Activated T-cell treated with anti-CD3 and anti-CD28 coated beads, Interleukin-2, amount 50 U/mL, for 72 hours (primary cell): ENCODE data around the gene BZW1. TPM values are rescaled to one million over a fixed set of nuclear protein-coding genes. Genes with fewer than 3 reads are reported as not detected.

Experiments used
- ATAC-seq, 2 donors: fragments of 150-1000 bp; cut with Tn5 transposase; replicated peaks in 1 of 2; 2 replicates each; pipeline ENCODE4 v1.10.0; 2021; ENCODE audit warnings: moderate library complexity in 2 of 2, mild to moderate bottlenecking in 1 of 2
- DNase-seq, 2 donors: peaks; one replicate each; pipeline ENCODE4 v3.0.0; 2021 to 2022; ENCODE audit warnings: mixed read lengths in 1 of 2
- H3K27ac Mint-ChIP-seq: one replicate; pipeline ENCODE4 v1.8.0; 2022; ENCODE audit warnings: mild to moderate bottlenecking, moderate library complexity, mixed read lengths
- H3K27me3 Mint-ChIP-seq: one replicate; pipeline ENCODE4 v1.8.0; 2022; ENCODE audit warnings: low read depth, mixed read lengths
- H3K36me3 Mint-ChIP-seq, 2 donors: one replicate each; pipeline ENCODE4 v1.8.0; 2022; ENCODE audit warnings: mixed read lengths in 2 of 2, mild to moderate bottlenecking in 1 of 2; ENCODE audit not compliant: insufficient read depth in 2 of 2
- H3K4me1 Mint-ChIP-seq: one replicate; pipeline ENCODE4 v1.8.0; 2022; ENCODE audit warnings: low read depth, mixed read lengths
- H3K4me3 Mint-ChIP-seq, 2 donors: one replicate each; pipeline ENCODE4 v1.8.0; 2022; ENCODE audit warnings: mild to moderate bottlenecking in 2 of 2, mixed read lengths in 2 of 2, moderate library complexity in 2 of 2
- H3K9me3 Mint-ChIP-seq, 2 donors: one replicate each; pipeline ENCODE4 v1.8.0; 2022; ENCODE audit warnings: mixed read lengths in 2 of 2
- total RNA-seq, 2 donors: library from RNA; stranded (reverse); gene quantifications; one replicate each; pipeline ENCODE4 v1.2.3, GENCODE V29; 2022

BZW1 gene
- total RNA-seq, 2 donors from 2014 or later, result 457 to 495 TPM

DNA sequence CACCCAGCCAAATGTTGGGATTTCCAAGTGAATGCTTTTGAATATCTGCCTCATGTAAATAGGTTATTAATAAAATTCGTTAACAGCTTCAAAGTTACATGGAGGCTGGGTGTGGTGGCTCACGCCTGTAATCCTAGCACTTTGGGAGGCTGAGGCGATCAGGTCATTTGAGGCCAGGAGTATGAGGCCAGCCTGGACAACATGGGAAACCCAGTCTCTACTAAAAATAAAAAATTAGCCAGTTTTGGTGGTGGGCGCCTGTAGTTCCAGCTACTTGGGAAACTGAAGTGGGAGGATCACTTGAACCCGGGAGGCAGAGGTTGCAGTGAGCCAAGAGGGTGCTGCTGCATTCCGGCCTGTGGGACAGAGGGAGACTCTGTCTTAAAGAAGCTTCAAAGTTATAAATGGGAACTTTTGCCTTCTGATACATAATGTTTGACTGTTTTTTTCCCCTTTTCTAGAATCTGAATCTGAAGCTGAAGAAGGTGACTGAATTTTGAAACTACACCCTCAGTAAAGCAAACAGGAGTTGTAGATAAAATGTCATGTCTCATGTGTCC lies 10.1 kb downstream of the BZW1 start:
- H3K27me3 Mint-ChIP-seq, result no peaks in the 10 kb centered on the region
- DNase-seq (no peak), ATAC-seq (no peak)
- H3K4me1 Mint-ChIP-seq, result peaks cover 24% of the 10 kb centered on the region
- no peak overlapping the region for H3K4me3 Mint-ChIP-seq
- peak overlapping the region; percentile 70 for H3K27ac Mint-ChIP-seq
- no peaks in the 10 kb centered on the region for H3K9me3 Mint-ChIP-seq
- H3K36me3 Mint-ChIP-seq, result peaks cover 19 to 53% of the 10 kb centered on the region in 2 donors

DNA sequence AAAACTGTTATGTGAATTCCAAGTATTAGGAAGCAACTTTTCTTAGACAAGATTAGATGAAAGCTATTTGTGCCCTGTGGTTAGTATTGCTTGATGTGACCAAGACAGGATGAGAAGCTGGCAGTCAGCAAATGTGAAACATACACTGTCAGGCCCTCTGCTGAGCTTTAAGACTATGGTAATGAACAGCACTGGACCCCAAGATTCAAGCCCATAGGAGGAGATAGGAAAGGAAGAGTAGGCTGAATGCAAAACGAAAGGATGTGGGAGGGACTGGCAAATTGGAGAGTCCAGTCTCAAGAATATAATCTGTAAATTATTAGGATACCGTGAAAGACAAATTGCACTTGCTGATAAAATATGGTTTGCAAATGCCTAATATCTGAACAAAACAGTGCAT lies 16.4 kb downstream of the BZW1 start:
- DNase-seq, result no peak
- Mint-ChIP-seq H3K4me1 (no peaks in the 10 kb centered on the region), H3K36me3 (peaks cover 0 to 14% of the 10 kb centered on the region in 2 donors), H3K9me3 (no peaks in the 10 kb centered on the region), H3K27ac (peak overlapping the region; percentile 17), H3K4me3 (no peak overlapping the region), H3K27me3 (no peaks in the 10 kb centered on the region)
- no peak for ATAC-seq

DNA sequence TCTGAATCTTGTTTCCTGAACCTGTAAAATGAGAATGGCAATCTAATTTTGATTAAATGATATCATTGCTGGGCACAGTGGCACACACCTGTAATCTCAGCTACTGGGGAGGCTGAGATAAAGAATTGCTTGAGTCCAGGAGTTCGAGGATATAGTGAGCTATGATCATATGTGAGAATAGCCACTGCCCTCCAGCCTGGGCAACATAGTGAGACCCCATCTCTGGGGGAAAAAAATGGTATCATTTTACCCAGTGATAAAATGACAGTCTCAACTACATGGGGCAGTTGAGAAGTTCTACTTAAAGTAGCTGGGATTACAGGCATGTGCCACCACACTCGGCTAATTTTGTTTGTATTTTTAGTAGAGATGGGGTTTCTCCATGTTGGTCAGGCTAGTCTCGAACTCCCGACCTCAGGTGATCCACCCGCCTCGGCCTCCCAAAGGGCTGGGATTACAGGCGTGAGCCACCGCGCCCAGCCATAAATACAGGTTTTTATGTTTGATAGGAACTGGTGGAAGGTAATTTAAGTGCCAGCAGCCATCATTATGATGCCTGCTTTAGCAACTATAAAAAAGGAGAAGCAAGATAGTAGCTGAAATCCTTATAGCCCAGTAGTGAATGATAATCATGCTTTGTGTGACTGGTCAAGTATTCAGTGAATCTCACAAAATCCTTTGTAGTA lies 17.0 kb downstream of the BZW1 start:
- no peaks in the 10 kb centered on the region for H3K9me3 Mint-ChIP-seq
- H3K4me1 Mint-ChIP-seq, result no peaks in the 10 kb centered on the region
- ATAC-seq (no peak), DNase-seq (no peak)
- peak overlapping the region; percentile 90 for H3K27ac Mint-ChIP-seq
- H3K27me3 Mint-ChIP-seq, result no peaks in the 10 kb centered on the region
- peaks cover 0 to 14% of the 10 kb centered on the region in 2 donors for H3K36me3 Mint-ChIP-seq
- H3K4me3 Mint-ChIP-seq, result no peak overlapping the region

GRCh38 chr2:200829258-200829655 lies 17.5 kb downstream of the BZW1 start:
- no peaks in the 10 kb centered on the region for H3K9me3 Mint-ChIP-seq
- no peak overlapping the region for H3K4me3 Mint-ChIP-seq
- peaks cover 0 to 14% of the 10 kb centered on the region in 2 donors for H3K36me3 Mint-ChIP-seq
- H3K4me1 Mint-ChIP-seq, result no peaks in the 10 kb centered on the region
- H3K27me3 Mint-ChIP-seq, result no peaks in the 10 kb centered on the region
- H3K27ac Mint-ChIP-seq, result peak overlapping the region; percentile 90
- no peak for ATAC-seq
- DNase-seq, result no peak

DNA sequence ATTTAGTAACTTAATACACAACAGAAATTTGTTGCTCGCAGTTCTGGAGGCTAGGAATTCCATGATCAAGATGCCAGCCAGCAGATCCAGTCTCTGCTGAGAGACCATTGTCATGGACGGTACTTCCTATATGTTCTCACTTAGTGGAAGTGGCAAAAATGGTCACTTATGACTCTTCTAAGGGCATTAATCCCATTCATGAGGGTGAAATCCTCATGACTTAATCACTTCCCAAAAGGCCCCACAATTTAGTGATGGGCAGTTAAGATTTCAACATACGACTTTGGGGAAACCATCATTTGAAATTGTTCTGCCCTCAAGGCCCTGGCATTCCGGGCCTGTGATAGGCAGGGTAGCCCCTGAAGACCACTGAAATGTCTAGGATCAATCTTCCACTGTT lies 23.0 kb downstream of the BZW1 start:
- peaks cover 1 to 13% of the 10 kb centered on the region in 2 donors for H3K36me3 Mint-ChIP-seq
- no peaks in the 10 kb centered on the region for H3K27me3 Mint-ChIP-seq
- no peak overlapping the region for H3K4me3 Mint-ChIP-seq
- peaks cover 6 to 8% of the 10 kb centered on the region in 2 donors for H3K9me3 Mint-ChIP-seq
- ATAC-seq (no peak), DNase-seq (no peak)
- H3K27ac Mint-ChIP-seq, result no peak overlapping the region
- H3K4me1 Mint-ChIP-seq, result no peaks in the 10 kb centered on the region

DNA sequence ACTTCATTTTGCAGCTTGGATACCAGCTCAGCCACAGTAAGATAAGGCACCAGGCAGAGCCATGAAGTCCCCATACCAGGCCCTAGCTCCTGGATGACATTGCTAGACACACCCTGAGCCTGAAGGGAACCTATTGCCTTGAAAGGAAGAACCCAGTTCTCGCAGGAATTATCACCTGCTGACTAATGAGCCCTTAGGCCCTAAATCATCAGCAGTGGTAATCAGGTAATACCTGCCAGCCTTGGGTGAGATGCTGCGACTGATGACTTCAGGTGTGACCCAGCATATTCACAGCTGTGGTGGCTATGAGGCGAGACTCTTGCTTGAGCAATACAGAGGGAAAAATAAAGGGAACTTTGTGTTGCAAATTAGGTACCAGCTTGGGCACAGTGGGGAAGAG lies 27.8 kb downstream of the BZW1 start:
- peaks cover 6 to 8% of the 10 kb centered on the region in 2 donors for H3K9me3 Mint-ChIP-seq
- DNase-seq (no peak), ATAC-seq (no peak)
- no peaks in the 10 kb centered on the region for H3K27me3 Mint-ChIP-seq
- H3K4me1 Mint-ChIP-seq, result no peaks in the 10 kb centered on the region
- H3K4me3 Mint-ChIP-seq, result no peak overlapping the region
- no peak overlapping the region for H3K27ac Mint-ChIP-seq
- H3K36me3 Mint-ChIP-seq, result peaks cover 1 to 13% of the 10 kb centered on the region in 2 donors

DNA sequence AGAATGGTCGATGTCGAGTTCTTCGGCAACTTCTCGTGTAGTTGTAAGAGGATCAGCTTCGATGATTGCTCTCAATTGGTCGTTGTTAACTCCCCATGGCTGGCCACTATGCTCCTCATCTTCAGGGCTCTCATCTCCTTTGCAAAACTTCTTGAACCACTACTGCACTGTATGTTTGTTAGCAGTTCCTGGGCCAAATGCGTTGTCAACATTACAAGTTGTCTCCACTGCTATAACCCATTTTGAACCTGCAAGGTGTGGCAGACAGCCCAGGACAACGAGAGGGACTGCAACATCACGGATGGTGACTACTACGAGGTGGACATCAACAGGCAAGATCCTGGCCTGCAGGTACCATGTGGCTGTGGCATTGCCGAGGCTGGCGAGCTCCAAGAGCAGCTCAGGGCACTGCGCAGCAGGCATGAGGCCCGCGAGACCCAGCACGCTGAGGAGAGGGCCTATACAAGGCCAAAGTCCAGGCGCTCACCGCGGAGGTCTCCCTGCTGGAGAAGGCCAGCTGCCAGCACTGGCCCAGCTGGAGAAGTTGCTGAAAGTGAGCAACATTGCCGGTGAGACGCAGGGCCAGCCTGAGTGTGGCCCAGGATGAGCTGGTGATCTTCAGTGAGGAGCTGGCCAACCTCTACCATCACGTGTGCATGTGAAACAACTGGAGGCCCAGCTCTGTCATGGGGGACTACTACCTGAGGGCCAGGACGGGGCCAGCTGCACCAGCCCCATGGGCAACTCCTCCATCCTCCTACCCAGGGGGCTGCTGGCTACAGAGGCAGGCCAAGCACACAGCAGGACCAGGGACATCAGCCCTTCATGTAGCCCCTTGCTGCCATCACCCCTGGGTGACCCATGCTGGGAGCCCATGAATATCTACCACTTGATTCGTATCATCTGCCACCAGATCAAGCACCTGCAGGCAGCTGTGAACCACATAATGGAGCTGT lies 32.6 kb downstream of the BZW1 start:
- no peak overlapping the region for H3K27ac Mint-ChIP-seq
- DNase-seq (no peak), ATAC-seq (peak; percentile 5 to 22)
- no peak overlapping the region for H3K4me3 Mint-ChIP-seq
- H3K9me3 Mint-ChIP-seq, result no peaks in the 10 kb centered on the region
- no peaks in the 10 kb centered on the region for H3K4me1 Mint-ChIP-seq
- no peaks in the 10 kb centered on the region for H3K27me3 Mint-ChIP-seq
- H3K36me3 Mint-ChIP-seq, result no peaks in the 10 kb centered on the region

DNA sequence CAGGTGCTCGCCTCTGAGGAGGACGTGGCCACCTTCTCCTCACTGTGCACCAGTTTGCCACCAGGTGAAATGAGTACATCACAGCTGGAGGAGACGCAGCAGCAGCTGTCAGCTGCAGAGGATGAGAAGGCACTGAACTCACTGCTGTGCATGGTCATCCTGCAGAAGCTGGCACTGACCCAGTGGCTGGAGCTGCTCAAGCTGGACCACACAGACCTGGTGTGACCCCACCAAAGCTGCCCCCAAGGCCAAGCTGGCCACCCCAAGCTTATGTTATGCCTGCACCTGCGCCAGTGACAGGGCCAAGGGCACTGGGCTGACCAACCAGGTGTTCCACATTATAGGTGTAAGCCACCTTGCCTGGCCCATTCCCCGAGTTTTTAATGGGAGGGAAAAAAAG lies 33.5 kb downstream of the BZW1 start:
- peak; percentile 10 to 24 for ATAC-seq
- no peaks in the 10 kb centered on the region for H3K27me3 Mint-ChIP-seq
- no peaks in the 10 kb centered on the region for H3K36me3 Mint-ChIP-seq
- no peaks in the 10 kb centered on the region for H3K9me3 Mint-ChIP-seq
- H3K4me3 Mint-ChIP-seq, result no peak overlapping the region
- no peak overlapping the region for H3K27ac Mint-ChIP-seq
- no peak for DNase-seq
- no peaks in the 10 kb centered on the region for H3K4me1 Mint-ChIP-seq

DNA sequence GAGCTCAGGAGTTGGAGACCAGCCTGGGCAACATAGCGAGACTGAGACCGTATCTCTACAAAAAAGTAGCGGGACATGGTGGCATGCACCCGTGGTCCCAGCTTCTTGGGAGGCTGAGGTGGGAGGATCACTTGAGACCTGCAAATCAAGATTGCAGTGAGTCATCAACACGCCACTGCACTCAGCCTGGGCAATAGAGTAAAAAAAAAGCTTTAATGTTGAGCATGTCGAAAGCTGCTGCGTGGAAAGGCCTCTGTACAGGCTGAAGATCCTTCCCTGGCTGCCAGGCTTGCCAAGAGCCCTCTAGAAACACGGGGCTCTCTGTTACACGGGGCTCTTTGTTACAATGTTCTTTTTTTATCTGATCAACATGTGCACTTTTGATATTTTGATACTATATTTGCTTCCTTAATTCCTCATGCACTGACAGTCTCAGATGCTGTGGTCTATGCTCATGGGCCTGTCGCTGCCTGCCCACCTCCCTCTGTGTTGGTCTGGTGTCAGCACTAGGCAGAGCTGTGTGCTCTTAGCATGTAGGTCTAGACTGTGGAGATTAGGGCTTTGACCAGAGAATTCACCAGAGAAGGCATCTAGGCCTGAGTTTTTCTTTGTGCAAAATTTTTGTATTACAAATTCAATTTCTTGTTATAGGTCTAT lies 34.1 kb downstream of the BZW1 start:
- Mint-ChIP-seq H3K36me3 (peaks cover 0 to 6% of the 10 kb centered on the region in 2 donors), H3K4me3 (no peak overlapping the region), H3K9me3 (no peaks in the 10 kb centered on the region), H3K4me1 (no peaks in the 10 kb centered on the region), H3K27me3 (no peaks in the 10 kb centered on the region), H3K27ac (peak overlapping the region; percentile 4)
- ATAC-seq (peak; percentile 5 to 21), DNase-seq (no peak)

- ATAC-seq (peak in 1 of 2 donors; percentile 4), DNase-seq (no peak)
- Mint-ChIP-seq H3K36me3 (peaks cover 0 to 16% of the 10 kb centered on the region in 2 donors), H3K27ac (peak overlapping the region; percentile 59), H3K9me3 (no peaks in the 10 kb centered on the region), H3K4me3 (no peak overlapping the region), H3K4me1 (no peaks in the 10 kb centered on the region), H3K27me3 (no peaks in the 10 kb centered on the region)
These were observed 35.6 kb downstream of the BZW1 start for GRCh38 chr2:200847269-200847668.

- ATAC-seq (no peak), DNase-seq (no peak)
- no peak overlapping the region for H3K4me3 Mint-ChIP-seq
- no peaks in the 10 kb centered on the region for H3K4me1 Mint-ChIP-seq
- peak overlapping the region; percentile 69 for H3K27ac Mint-ChIP-seq
- H3K9me3 Mint-ChIP-seq, result no peaks in the 10 kb centered on the region
- peaks cover 0 to 22% of the 10 kb centered on the region in 2 donors for H3K36me3 Mint-ChIP-seq
- H3K27me3 Mint-ChIP-seq, result no peaks in the 10 kb centered on the region
These were observed 36.2 kb downstream of the BZW1 start for GRCh38 chr2:200847939-200848338.

DNA sequence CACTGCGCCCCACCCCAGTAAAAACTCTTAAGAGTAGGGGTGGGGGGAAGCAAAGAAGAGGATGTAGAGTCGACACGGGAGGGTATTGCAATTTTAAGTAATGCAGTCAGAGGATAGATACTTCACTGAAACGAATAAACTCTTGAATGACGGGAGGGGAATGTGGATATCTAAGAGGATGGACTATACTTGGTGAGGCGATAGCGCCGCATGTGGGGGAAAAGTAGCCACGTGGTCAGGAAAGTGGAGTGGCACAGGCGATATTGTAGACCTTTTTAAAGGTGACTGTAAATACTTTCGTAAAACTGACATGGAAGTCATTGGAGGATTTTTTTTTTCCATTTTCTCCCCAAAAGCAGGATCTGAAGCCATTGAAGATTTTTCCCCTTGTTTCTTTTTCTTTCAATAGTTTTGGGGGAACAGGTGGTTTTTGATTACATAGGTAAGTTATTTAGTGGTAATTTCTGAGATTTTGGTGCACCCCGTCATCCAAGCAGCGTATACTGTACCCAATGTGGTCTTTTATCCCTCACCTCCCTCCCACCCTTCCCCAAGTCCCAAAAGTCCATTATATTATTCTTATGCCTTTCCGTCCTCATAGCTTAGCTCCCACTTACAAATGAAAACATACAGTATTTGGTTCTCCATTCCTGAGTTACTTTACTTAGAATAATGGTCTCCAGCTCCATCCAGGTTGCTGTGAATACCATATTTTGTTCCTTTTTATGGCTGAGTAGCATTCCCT lies 39.0 kb downstream of the BZW1 start:
- H3K4me1 Mint-ChIP-seq, result no peaks in the 10 kb centered on the region
- H3K27ac Mint-ChIP-seq, result no peak overlapping the region
- no peak overlapping the region for H3K4me3 Mint-ChIP-seq
- peaks cover 3 to 47% of the 10 kb centered on the region in 2 donors for H3K36me3 Mint-ChIP-seq
- H3K9me3 Mint-ChIP-seq, result no peaks in the 10 kb centered on the region
- no peak for ATAC-seq
- no peaks in the 10 kb centered on the region for H3K27me3 Mint-ChIP-seq
- no peak for DNase-seq
